GM10847 (cell line): ENCODE measurements around the gene TMEM190.

ENCODE experiments used
- POLR2A ChIP-seq: IDR thresholded peaks from 2 replicates; pipeline ENCODE4 v1.6.1; 2011; ENCODE audit not compliant: insufficient read length; ENCODE audit errors: extremely low read depth

Gene TMEM190

GRCh38 chr19:55410168-55410567, 33.5 kb downstream of the TMEM190 start:
- no peak for TF ChIP-seq POLR2A

- no peak for TF ChIP-seq POLR2A
Measured at GRCh38 chr19:55418185-55418584, 41.6 kb downstream of the TMEM190 start.

- no peak for TF ChIP-seq POLR2A
Measured at GRCh38 chr19:55419103-55419502, 42.5 kb downstream of the TMEM190 start.

- TF ChIP-seq POLR2A = no peak
Measured at GRCh38 chr19:55419624-55420236, 43.1 kb downstream of the TMEM190 start.

DNA sequence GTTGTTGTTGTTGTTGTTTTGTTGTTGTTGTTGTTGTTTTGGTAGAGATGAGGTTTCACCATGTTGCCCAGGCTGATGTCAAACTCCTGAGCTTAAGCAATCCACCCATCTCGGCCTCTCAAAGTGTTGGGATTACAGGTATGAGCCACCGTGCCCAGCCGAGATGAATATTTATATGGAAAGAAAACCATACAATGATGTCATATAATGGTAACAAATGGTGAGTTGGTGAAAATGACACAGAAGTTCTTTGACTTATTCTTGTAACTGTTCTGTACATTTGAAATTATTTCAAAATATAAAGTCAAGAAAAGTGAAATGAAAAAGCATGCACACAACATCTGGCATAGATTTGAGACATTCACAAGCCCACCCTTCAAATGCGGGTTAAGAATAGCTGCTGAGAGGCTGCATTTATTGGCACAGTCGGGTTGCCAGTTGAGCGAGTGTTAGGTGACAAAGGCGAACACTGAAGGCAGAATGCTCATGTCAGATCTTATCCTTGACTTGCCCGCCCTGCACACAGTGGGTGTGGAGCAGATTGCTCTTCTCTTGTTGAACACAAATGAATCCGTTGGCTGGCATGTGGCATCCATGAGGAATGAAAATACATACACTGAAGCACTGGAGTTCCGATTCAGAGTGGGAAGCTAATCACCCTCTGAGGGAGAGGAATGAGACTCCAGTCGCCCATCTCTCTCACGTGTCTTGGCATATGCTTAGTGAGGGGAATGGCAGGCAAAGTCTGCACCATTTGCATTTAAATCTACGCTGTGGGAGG, 46.8 kb downstream of the TMEM190 start:
- TF ChIP-seq POLR2A = no peak

DNA sequence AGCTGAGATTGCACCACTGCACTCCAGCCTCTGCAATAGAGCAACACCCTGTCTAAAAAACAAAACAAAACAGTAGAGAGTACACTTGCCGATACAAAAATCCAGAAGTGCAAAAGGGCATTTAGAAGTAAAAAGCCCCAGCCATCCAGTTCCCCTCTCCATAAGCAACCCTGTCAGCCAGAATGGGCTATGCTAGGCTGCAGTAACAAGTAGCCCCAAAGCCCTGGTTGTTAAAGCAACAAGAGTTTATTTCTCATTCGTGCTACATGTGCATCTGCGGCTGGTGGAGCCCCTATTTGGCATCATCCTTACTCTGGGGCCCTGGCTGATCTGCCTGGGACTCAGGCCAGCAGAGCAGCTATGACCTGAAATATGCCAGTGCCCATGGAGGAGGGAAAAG, 47.9 kb downstream of the TMEM190 start:
- no peak for TF ChIP-seq POLR2A

- no peak for TF ChIP-seq POLR2A
Measured at GRCh38 chr19:55426042-55426441, 49.4 kb downstream of the TMEM190 start.
